AML-193 (cell line): Measurements from ENCODE around the gene TMEM273.

Source experiments
- DNase-seq, 2 experiments: peaks; one replicate each; lab custom pipeline; 2025; lab: John Stamatoyannopoulos, UW

Gene TMEM273

DNA sequence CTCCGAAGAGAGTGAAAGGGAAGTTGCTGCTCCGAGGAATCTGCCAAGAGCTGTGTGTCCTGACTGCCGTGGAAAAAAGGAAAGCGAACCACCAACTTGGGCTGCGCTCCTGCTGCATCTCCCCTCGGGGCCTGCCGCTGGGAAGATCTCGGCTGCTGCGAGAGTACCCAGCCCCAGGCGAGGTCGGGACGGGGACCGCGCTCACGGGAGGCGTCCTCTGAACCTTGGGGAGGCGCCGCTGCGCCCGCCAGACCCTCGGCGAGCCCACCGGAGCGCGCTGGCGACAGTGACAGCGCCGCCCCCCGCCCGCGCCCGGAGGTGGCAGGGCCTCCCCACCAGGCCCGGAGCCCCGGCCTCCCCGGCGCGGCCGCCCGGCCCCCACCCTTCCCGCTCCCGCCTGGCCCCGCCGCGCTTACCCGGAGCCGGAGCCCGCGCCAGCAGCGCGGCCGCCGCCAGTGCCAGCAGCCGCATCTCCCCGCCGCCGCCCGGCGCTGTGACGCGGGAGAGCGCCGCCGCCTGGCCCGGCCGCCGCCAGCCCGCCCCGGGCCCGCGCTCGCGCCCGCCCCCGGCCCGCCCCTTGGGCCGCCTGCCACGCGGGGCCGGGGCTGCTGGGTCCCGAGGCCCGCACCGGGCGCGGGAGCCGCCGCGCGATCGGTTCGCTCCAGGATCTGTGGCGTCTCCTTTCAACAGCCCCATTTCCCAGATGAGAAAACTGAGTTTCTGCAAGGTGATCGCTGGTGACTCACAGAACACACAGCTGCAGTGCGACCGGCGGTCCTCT, 73.0 kb downstream of the TMEM273 start, which contains the start of gene VSTM4:
Gene VSTM4 (minus strand): TSS at position 508 of the 781 bp plus-strand sequence. CDS start 37 bp downstream, at position 471.
- no peak for DNase-seq

DNA sequence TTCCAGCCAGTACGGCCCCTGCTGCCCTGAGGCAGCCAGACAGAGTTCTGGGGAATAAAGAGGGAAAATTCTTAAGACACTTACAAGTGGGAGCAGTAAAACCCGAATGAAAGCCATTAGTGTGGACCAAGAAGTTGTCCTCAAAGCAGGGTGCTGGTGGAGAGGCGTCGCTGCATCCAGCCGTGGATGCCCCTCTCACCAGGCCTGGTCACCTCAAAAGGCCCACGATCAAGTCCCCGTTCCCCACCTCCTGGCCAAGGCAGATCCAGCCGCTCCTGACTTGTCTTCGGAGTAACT, 73.5 kb downstream of the TMEM273 start:
- no peak for DNase-seq

DNA sequence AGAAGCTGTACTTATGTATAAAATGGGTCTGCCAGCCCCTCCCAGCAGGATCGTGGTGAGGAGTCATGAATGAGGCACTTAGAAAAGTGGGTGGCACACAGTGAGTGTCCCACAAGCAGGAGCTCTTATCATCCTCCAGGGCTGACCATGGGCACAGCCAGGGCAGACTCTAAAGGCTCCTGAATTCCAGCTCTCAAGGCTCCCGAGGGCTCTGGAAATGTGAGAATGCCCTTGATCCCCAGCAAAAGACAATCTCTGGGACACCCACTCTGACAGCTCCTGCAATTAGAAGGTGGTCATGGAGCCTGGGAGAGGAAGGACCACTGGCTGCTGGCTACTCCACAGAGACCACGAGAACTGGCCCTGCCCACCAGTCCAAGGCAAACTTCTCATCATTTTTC, 74.5 kb downstream of the TMEM273 start:
- no peak for DNase-seq

DNA sequence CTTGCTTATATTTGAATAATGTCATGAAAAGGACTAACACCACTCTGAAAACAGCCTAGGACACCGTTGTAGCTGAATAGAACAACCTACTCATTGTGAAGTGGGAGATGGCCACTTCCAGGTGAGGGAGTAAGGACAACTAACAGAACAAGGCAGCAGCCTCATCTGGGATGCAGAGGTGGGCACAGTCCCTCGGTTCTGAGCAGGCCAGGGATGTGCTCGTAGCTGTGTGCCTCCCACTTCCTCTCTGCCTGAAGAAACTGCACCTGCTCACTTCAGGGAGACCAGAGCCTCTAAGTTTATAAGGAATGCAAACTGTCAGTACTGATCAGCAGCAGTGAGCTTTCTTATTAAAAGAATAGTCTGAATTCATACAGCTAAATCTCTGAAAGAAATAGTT, 75.3 kb downstream of the TMEM273 start:
- DNase-seq, result no peak

GRCh38 chr10:49112098-49112497, 76.1 kb downstream of the TMEM273 start:
- no peak for DNase-seq

DNA sequence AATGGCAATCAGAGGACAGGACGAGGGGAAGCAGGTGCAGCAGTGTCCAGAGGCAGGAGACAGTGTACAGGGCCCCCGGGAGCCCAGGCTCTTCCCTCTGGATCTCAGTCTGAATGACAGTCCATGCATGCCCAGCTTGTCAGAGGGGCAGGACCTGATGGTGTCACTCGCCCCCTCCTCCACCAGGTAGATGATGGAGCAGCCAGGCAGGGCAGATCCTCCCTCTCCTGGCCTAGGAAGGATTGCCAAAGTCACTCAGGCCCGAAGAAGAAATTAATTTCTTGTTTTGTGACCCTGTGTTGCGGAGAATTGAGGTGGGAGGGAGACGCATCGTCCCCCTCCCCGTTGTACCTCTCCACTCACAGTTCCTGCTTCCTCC, 76.9 kb downstream of the TMEM273 start:
- DNase-seq, result no peak

DNA sequence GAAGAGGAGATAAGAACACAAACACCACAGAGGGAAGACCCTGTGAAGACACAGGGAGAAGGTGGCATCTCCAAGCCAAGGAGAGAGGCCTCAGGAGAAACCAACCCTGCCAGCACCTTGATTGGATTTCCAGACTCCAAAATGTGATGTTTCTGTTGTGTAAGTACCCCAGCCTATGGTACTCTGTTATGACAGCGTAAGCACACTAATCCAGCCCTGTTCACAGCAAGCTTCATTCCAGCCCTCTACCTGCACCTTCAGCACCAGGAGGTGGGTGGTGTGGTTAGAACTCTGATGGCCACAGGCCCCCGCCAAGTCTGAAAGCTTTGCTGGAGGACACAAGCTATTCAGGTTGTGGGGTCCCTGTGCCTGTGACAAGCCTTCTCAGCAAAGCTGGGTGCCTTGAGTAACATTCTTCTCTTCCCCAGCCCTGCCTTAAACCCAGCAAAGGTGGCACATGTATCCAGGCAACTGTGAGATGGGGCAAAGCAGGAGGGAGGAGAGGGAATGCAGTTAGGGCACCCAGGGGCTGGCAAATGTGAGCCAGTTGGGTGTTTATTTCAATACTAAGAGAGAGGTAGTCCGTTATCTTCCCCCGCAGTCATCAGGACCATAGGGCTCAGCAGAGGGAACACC, 77.4 kb downstream of the TMEM273 start:
- no peak for DNase-seq

DNA sequence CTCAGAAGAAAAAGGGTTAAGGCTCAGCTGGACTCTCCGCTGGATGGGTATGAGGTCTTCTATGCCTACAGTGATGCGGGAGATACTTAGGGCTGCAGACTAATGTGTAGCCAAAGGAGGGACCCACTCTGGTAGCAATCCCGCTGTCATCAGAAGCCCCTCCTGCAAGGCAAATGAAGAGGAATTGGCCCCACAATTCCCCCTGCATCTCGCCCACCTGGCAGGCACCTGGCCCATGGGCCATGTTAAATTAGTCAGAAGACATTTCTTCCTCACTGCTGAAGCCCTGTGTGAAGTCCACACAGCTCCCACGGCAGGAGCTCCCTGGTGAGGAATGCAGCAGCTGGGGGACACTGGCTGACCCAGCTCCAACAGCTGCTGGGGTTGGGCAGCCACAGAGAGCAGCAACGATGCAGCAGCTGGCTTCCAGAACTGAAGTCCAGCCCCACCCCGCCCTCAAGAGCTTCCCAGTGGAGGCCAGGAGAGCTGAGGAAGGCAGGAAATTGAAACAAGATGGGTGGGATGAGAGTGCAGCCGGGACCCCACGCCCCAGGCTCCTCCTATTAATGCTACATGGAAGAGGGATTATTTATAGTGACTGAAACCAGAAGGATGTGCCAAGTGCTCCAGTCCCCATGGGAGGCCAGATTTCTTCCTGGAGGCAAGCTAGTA, 78.4 kb downstream of the TMEM273 start:
- DNase-seq, result no peak

DNA sequence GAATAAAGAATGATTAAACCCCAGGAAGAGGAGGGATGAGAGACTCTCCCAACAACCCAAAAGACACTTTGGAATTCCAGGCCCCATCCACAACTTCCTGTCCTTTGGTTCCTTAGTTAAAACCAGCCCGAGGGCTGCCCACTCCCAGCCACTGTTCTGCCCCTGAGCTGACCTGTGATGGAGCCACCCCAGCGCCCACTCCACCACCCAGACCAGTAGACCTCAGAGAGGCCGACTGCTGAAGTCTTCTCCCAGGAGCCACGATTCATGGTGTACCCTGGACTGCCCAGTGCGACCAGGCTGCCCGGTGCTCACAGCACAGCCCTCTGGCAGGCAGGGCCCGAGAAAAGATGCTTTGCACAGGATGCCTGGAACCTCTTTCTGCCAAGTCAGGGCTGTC, 79.5 kb downstream of the TMEM273 start:
- no peak for DNase-seq

GRCh38 chr10:49107887-49108267, 80.3 kb downstream of the TMEM273 start:
- no peak for DNase-seq

GRCh38 chr10:49107111-49107886, 80.9 kb downstream of the TMEM273 start:
- no peak for DNase-seq

GRCh38 chr10:49106451-49106850, 81.7 kb downstream of the TMEM273 start:
- no peak for DNase-seq

GRCh38 chr10:49105076-49105475, 83.1 kb downstream of the TMEM273 start:
- no peak for DNase-seq
